Ascending aorta (tissue), 2 donors: ENCODE results near the gene HOXD8. TPM values are rescaled to one million over a fixed set of nuclear protein-coding genes. Genes with fewer than 3 reads are reported as not detected.
A peak's percentile ranks its signal among the peaks of the same experiment; 100 is the strongest.

Experiments
- DNase-seq, 2 donors: peaks; one replicate each; pipeline ENCODE4 v3.0.0-alpha.2; 2019; ENCODE audit warnings: low spot score in 2 of 2
- H3K27ac ChIP-seq, 2 donors: fragments of 200-600 bp; sonication (generic); one replicate each; pipeline ENCODE4 v1.5.1; 2016 to 2017; ENCODE audit warnings: mild to moderate bottlenecking in 1 of 2
- H3K27me3 ChIP-seq: fragments of 200-600 bp; sonication (generic); one replicate; pipeline ENCODE4 v1.5.1; 2017
- H3K36me3 ChIP-seq, 2 donors: fragments of 200-600 bp; sonication (generic); one replicate each; pipeline ENCODE4 v1.5.1; 2016
- H3K4me1 ChIP-seq, 2 donors: fragments of 200-600 bp; sonication (generic); one replicate each; pipeline ENCODE4 v1.5.1; 2016 to 2017; ENCODE audit warnings: mild to moderate bottlenecking in 1 of 2
- H3K4me3 ChIP-seq, 2 donors: fragments of 200-600 bp; sonication (generic); one replicate each; pipeline ENCODE4 v1.5.1; 2016 to 2017; ENCODE audit warnings: mild to moderate bottlenecking in 1 of 2
- H3K9me3 ChIP-seq, 2 donors: fragments of 200-600 bp; sonication (generic); one replicate each; pipeline ENCODE4 v1.5.1; 2016
- CTCF ChIP-seq, 3 experiments: fragments of 200-600 bp in 2 of 3; fragments of 450-650 bp in 1 of 3; sonication (generic) in 2 of 3; IDR thresholded peaks; one replicate each; pipeline ENCODE4 v1.5.1; 2016 to 2019; ENCODE audit warnings: antibody characterized with exemption in 3 of 3, mild to moderate bottlenecking in 1 of 3, moderate library complexity in 1 of 3
- intact Hi-C: fragments of 100-400 bp; cut with DNase I; formaldehyde crosslinking; loops from one replicate; pipeline ENCODE4 v1.15.1; 2023
- total RNA-seq: library from RNA; depleted of rRNA; stranded (reverse); fragments of >200 nt; gene quantifications from one replicate; pipeline ENCODE4 v1.1.0, GENCODE V29; 2016

HOXD8 gene
- total RNA-seq, 1 donor from 2014 or later = 19.8 TPM

- Histone ChIP-seq H3K4me3 (no peak overlapping the region), H3K36me3 (no peaks in the 10 kb centered on the region), H3K27ac (no peak overlapping the region), H3K4me1 (peaks cover 7 to 12% of the 10 kb centered on the region in 2 donors), H3K27me3 (peaks cover 40% of the 10 kb centered on the region), H3K9me3 (no peaks in the 10 kb centered on the region)
- DNase-seq = no peak
- TF ChIP-seq CTCF (IDR thresholded peaks at IDR 0.05) = no peak
- intact Hi-C loops = no loop called here
Observed at GRCh38 chr2:176117823-176118371, 11.6 kb upstream of the HOXD8 start.

GRCh38 chr2:176118601-176119339, 10.7 kb upstream of the HOXD8 start:
- TF ChIP-seq CTCF (IDR thresholded peaks at IDR 0.05) = peak in 1 of 3 experiments; percentile 15
- Histone ChIP-seq H3K27me3 (peaks cover 35% of the 10 kb centered on the region), H3K36me3 (no peaks in the 10 kb centered on the region), H3K4me3 (no peak overlapping the region), H3K4me1 (peaks cover 11 to 17% of the 10 kb centered on the region in 2 donors), H3K27ac (no peak overlapping the region), H3K9me3 (no peaks in the 10 kb centered on the region)
- peak in 1 of 2 donors; percentile 64 for DNase-seq
- intact Hi-C loops = no loop called here

- no peak for TF ChIP-seq CTCF (IDR thresholded peaks at IDR 0.05)
- no peak overlapping the region for H3K27ac ChIP-seq
- intact Hi-C loops = loop anchor here (5.0 to 10.0 kb wide), 2 partner anchors 38 to 1214 kb away; partner anchors contain the start of gene EVX2
- no peaks in the 10 kb centered on the region for H3K9me3 ChIP-seq
- no peaks in the 10 kb centered on the region for H3K36me3 ChIP-seq
- H3K27me3 ChIP-seq = peaks cover 35% of the 10 kb centered on the region
- H3K4me1 ChIP-seq = peaks cover 11 to 17% of the 10 kb centered on the region in 2 donors
- no peak overlapping the region for H3K4me3 ChIP-seq
- peak in 1 of 2 donors; percentile 37 for DNase-seq
Observed at GRCh38 chr2:176120364-176121189, 8.9 kb upstream of the HOXD8 start.

- DNase-seq = peak in 1 of 2 donors; percentile 59
- Histone ChIP-seq H3K4me3 (peak overlapping the region; percentile 67 to 81), H3K27ac (no peak overlapping the region), H3K9me3 (no peaks in the 10 kb centered on the region), H3K27me3 (peaks cover 27% of the 10 kb centered on the region), H3K36me3 (no peaks in the 10 kb centered on the region), H3K4me1 (peaks cover 11 to 13% of the 10 kb centered on the region in 2 donors)
- intact Hi-C loops = loop anchor here (5.0 to 10.0 kb wide), 2 partner anchors 39 to 1213 kb away; partner anchors contain the start of gene EVX2
- no peak for TF ChIP-seq CTCF (IDR thresholded peaks at IDR 0.05)
Observed at GRCh38 chr2:176121190-176122051, 8.1 kb upstream of the HOXD8 start.
